K562 (cell line): ENCODE measurements around the gene PIK3R2. TPM values are rescaled to one million over a fixed set of nuclear protein-coding genes. Genes with fewer than 3 reads are reported as not detected.
A peak's percentile ranks its signal among the peaks of the same experiment; 100 is the strongest.

Experiments used
- CBX5 ChIP-seq: IDR thresholded peaks from 2 replicates; pipeline ENCODE4 v1.6.1; 2014; ENCODE audit warnings: low read depth, borderline replicate concordance
- CLOCK ChIP-seq: fragments of 250-450 bp; sonication (Bioruptor Pico); IDR thresholded peaks from 2 replicates; pipeline ENCODE4 v1.4.0; 2020; ENCODE audit warnings: mild to moderate bottlenecking, moderate library complexity, borderline replicate concordance
- FOXP4 ChIP-seq: sonication (generic); formaldehyde crosslinking; IDR thresholded peaks from 2 replicates; pipeline ENCODE4 v1.8.0; 2022; ENCODE audit warnings: mild to moderate bottlenecking, missing genetic modification reagents, borderline replicate concordance
- GTF3C2 ChIP-seq: IDR thresholded peaks from 3 replicates; pipeline ENCODE4 v1.6.1; 2011; ENCODE audit warnings: borderline replicate concordance, mild to moderate bottlenecking, moderate library complexity; ENCODE audit not compliant: insufficient read length; ENCODE audit errors: extremely low read depth
- HINFP ChIP-seq: fragments of 450-650 bp; conservative IDR thresholded peaks from 2 replicates; pipeline ENCODE4 v1.6.1; 2016; ENCODE audit warnings: missing genetic modification characterization, low read depth, mild to moderate bottlenecking, control low read depth, missing compliant biosample characterization
- KDM1A ChIP-seq, 2 experiments: fragments of 450-650 bp; IDR thresholded peaks; 2 replicates each; pipeline ENCODE4 v1.6.1; 2016; ENCODE audit warnings: mild to moderate bottlenecking in 2 of 2
- MAFK ChIP-seq: IDR thresholded peaks from 2 replicates; pipeline ENCODE4 v1.6.1; 2011; ENCODE audit warnings: low read length, improper control_type of control experiment
- MAZ ChIP-seq, 2 experiments: fragments of 450-650 bp in 1 of 2; sonication (generic) in 1 of 2; formaldehyde crosslinking; IDR thresholded peaks in 1 of 2; conservative IDR thresholded peaks in 1 of 2; 2 replicates each; pipeline versions ENCODE4 v1.4.0 to v1.5.0; 2020; ENCODE audit warnings: mild to moderate bottlenecking in 1 of 2, missing genetic modification reagents in 1 of 2
- MTA2 ChIP-seq: fragments of 450-650 bp; IDR thresholded peaks from 2 replicates; pipeline ENCODE4 v1.6.1; 2016; ENCODE audit warnings: low read depth
- PPARD ChIP-seq: fragments of 250-450 bp; sonication (Bioruptor Pico); IDR thresholded peaks from 2 replicates; pipeline ENCODE4 v1.8.0; 2022; ENCODE audit warnings: inconsistent platforms, mild to moderate bottlenecking, moderate library complexity
- TCF7 ChIP-seq: sonication (generic); IDR thresholded peaks from 2 replicates; pipeline ENCODE4 v1.6.1; 2016; ENCODE audit warnings: antibody characterized with exemption, borderline replicate concordance
- TFAP4 ChIP-seq: sonication (generic); formaldehyde crosslinking; IDR thresholded peaks from 2 replicates; pipeline ENCODE4 v1.8.0; 2022; ENCODE audit warnings: missing genetic modification reagents, mild to moderate bottlenecking, moderate library complexity, borderline replicate concordance
- ZNF512 ChIP-seq: IDR thresholded peaks from 2 replicates; pipeline ENCODE4 v1.6.1; 2016; ENCODE audit warnings: missing genetic modification characterization, missing compliant biosample characterization
- ZNF79 ChIP-seq: fragments of 250-450 bp; sonication (Bioruptor Pico); IDR thresholded peaks from 2 replicates; pipeline ENCODE4 v1.4.0; 2020; ENCODE audit warnings: low read depth, mild to moderate bottlenecking, moderate library complexity
- polyA plus RNA-seq, 8 experiments: library from polyadenylated mRNA; depleted of rRNA in 4 of 8; stranded (reverse) in 5 of 8; unstranded in 3 of 8; fragments of >200 nt; fragmentation: Nextera tagmentation in 2 of 8; fragmentation: Illumina TruSeq in 1 of 8; extraction: Ambion mirVana in 2 of 8; extraction: Trizol in 1 of 8; gene quantifications; 2 replicates each; pipeline versions ENCODE4 v1.2.1 to v1.2.3, GENCODE V29; 2011 to 2014; ENCODE audit warnings: inconsistent platforms in 1 of 8, missing spikeins in 1 of 8
- total RNA-seq, 7 experiments: library from RNA; depleted of rRNA in 6 of 7; stranded (reverse); fragments of >200 nt in 6 of 7; fragmentation: Illumina TruSeq in 2 of 7; extraction: Trizol in 2 of 7; gene quantifications; 2 replicates each; pipeline versions ENCODE4 v1.2.1 to v1.2.3, GENCODE V29; 2011 to 2021; ENCODE audit warnings: low replicate concordance in 1 of 7

Gene PIK3R2
- total and polyA plus RNA-seq, 9 of the 15 experiments (the other 6 are each of a cell fraction or from before 2014, with no cell fraction given): 0.39 to 37.9 (median 5.3) TPM

- TF ChIP-seq TFAP4 (CRISPR knock-in tag) (peak; percentile 5; the same call in 1 of the 2 replicates), HINFP (no peak), TCF7 (no peak), ZNF512 (tag) (no peak), CLOCK (CRISPR knock-in tag) (no peak), MTA2 (no peak), MAFK (no peak), MAZ (CRISPR knock-in tag; conservative IDR thresholded peaks at IDR 0.05 in 1 of 2, IDR thresholded peaks at IDR 0.05 in 1 of 2) (peak in 1 of 2 experiments; percentile 39; a peak in 2 of 4 replicates), GTF3C2 (no peak), KDM1A (IDR thresholded peaks at IDR 0.05) (no peak), PPARD (CRISPR knock-in tag) (no peak), CBX5 (no peak), FOXP4 (CRISPR knock-in tag) (no peak), ZNF79 (CRISPR knock-in tag) (no peak)
These were observed 8.1 kb downstream of the PIK3R2 start (continued) for GRCh38 chr19:18160971-18161635.
